GM15510 (cell line): ENCODE data around the gene ZNF433.

ENCODE experiments used
- POLR2A ChIP-seq: IDR thresholded peaks from 3 replicates; pipeline ENCODE4 v1.6.1; 2011; ENCODE audit warnings: borderline replicate concordance; ENCODE audit not compliant: insufficient read length; ENCODE audit errors: extremely low read depth

Gene ZNF433

GRCh38 chr19:12015015-12015752, 20.3 kb downstream of the ZNF433 start:
- no peak for TF ChIP-seq POLR2A

GRCh38 chr19:12000152-12000981, 35.1 kb downstream of the ZNF433 start:
- TF ChIP-seq POLR2A = no peak

GRCh38 chr19:11995174-11995573, 40.3 kb downstream of the ZNF433 start:
- no peak for TF ChIP-seq POLR2A

- no peak for TF ChIP-seq POLR2A
These were observed 46.4 kb downstream of the ZNF433 start for GRCh38 chr19:11989112-11989456.

- TF ChIP-seq POLR2A = peak; percentile 75
These were observed 47.8 kb downstream of the ZNF433 start for GRCh38 chr19:11987405-11988281.

- no peak for TF ChIP-seq POLR2A
These were observed 48.7 kb downstream of the ZNF433 start for GRCh38 chr19:11986754-11987153.

GRCh38 chr19:11984986-11985385, 50.5 kb downstream of the ZNF433 start:
- no peak for TF ChIP-seq POLR2A

- no peak for TF ChIP-seq POLR2A
These were observed 53.0 kb downstream of the ZNF433 start for GRCh38 chr19:11982526-11982925.

GRCh38 chr19:11979527-11979926, 56.0 kb downstream of the ZNF433 start:
- no peak for TF ChIP-seq POLR2A

GRCh38 chr19:11978492-11979100, 56.9 kb downstream of the ZNF433 start:
- TF ChIP-seq POLR2A = no peak

GRCh38 chr19:11973019-11973810, 62.3 kb downstream of the ZNF433 start:
- TF ChIP-seq POLR2A = no peak

- TF ChIP-seq POLR2A = no peak
These were observed 64.4 kb downstream of the ZNF433 start for GRCh38 chr19:11971041-11971440.

- no peak for TF ChIP-seq POLR2A
These were observed 65.3 kb downstream of the ZNF433 start for GRCh38 chr19:11970174-11970573.

- peak; percentile 59 for TF ChIP-seq POLR2A
These were observed 70.4 kb downstream of the ZNF433 start, which contains the start of gene ZNF763 for GRCh38 chr19:11964858-11965645. ZNF763 (plus strand) TSS chr19:11965040; CDS start chr19:11965209, 169 bp downstream.
